ENCODE results near the gene CRYM.

- no peak for TF ChIP-seq CTCF (conservative IDR thresholded peaks at IDR 0.05)
- TF ChIP-seq EZH2 (IDR thresholded peaks at IDR 0.05; ENCODE audit: low read depth) = no peak
Measured at GRCh38 chr16:21224800-21225199, 53.3 kb downstream of the CRYM start.

All from PC-9 (cell line).